ENCODE results near the gene RAB1A.
"Not testable (repeated sequence)": the region's sequence is repeated elsewhere in the genome, so short reads cannot be mapped to it uniquely, and the experiment has no call there.

The RAB1A gene

DNA sequence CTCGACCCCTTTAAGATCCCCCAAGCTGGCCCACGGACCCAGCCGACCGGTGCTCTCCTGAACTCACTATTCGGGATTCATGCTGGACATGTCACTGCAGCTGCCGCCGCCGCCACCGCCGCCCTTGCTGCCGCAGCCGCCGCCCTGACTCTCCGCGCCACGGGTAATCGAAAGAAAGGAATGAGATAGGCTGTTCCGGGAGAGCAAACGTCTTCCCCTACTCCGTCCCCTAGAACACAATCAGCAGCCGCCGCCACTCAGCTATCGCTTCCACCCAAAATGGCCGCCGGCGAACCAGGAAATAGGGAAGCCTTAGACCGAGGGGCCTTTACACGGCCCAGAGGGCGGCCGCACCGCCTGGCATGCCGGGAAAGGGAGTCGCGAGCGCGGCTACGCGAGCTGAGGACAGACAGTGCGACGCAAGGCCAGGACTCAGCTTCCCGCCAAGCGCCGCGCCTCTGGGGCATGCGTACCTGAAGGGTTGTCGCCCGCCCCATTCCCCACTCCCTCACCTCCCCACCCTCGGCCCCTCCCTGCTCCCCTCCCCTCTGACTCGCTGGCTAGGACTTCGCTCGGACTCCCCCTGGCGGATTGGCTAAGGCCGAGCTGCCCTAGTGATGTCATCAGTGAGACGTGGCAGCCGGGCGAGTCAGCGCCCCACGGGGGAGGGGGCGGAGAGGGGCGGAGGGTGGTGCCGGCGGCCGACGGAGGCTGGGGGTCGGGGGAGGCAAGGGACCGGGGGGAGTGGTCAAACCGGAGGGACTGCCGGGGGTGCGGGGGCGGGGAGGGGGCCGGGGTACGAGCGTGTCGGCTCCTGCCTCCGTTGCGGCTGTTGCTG, at the start of gene RAB1A:
TSS of gene RAB1A (minus strand) at position 281 of the 838 bp plus-strand sequence. CDS start at position 90, 191 bp downstream.
- DNase-seq (ENCODE audit: low read depth): peak; percentile 91

DNA sequence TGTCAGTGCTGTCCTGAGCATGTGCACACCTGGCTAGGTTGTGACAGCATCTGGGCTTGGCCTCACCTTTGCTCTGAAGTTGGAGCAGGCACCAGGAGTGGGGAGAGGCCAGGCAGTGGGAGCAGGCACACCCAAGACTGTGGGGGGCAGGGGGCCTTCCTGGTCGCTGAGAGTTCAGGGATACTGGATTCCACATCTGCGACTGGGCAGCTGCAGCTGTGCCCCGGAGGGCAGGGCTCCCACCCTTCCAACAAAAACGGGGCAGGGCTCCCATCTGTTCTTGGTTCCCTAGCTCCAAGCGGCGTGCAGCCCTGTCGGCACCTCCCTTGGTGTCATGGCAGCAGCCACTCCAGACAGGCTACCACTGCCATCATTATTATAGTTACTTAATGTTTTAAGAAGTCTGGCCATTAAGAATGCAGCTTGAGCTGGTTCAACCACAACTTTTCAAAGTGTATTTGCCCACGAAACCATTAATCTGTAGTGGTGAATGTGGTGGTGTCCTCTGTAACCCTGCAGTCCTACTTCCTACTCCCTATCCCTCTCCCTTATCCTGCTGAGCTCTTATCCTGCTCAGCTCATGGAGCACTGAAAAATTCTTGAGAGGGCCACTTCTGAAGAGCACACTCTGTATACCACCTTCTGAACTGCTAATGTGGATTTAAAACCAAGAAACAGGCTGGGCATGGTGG, 48.0 kb upstream of the RAB1A start:
- no peak for DNase-seq (ENCODE audit: low read depth)

DNA sequence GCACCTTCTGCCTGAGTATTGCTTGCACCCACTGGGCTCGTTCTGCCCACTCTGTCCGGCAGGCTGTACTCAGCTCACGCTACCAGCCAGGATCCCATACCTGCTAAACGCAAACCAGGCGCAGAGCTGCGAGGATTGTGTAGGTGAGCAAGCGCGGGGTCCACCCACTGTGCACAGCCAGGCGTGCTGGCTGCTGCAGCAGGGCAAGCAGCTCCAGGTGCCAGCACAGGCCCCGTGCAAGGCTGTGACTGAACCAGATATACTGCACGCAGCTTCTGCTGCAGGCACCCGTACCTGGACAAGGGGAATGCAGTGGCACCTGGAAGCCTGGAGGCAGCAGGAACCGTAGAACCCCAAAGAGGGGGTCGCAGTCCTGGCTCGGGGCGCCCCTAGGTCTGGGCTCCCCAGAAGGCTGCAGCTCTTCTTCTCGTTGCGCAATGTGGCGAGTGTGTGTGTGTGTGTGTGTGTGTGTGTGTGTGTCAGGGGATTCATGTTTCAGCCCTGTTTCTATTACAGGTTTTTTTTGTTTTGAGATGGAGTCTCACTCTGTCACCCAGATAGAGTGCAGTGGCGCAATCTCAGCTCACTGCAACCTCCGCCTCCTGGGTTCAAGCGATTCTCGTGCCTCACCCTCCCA, 46.1 kb upstream of the RAB1A start:
- no peak for DNase-seq (ENCODE audit: low read depth)

DNA sequence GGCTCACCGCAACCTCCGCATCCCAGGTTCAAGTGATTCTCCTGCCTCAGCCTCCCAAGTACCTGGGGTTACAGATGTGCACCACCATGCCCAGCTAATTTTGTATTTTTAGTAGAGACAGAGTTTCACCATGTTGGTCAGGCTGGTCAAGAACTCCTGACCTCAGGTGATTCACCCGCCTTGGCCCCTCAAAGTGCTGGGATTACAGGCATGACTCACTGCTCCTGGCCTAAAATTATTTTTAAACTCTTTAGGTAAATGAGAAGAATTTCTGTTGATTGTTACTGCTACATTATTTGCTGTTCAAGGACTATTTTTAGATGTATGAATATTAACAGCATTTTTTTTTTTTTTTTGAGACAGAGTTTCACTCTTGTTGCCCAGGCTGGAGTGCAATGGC, 44.1 kb upstream of the RAB1A start:
- DNase-seq (ENCODE audit: low read depth): peak; percentile 14

DNA sequence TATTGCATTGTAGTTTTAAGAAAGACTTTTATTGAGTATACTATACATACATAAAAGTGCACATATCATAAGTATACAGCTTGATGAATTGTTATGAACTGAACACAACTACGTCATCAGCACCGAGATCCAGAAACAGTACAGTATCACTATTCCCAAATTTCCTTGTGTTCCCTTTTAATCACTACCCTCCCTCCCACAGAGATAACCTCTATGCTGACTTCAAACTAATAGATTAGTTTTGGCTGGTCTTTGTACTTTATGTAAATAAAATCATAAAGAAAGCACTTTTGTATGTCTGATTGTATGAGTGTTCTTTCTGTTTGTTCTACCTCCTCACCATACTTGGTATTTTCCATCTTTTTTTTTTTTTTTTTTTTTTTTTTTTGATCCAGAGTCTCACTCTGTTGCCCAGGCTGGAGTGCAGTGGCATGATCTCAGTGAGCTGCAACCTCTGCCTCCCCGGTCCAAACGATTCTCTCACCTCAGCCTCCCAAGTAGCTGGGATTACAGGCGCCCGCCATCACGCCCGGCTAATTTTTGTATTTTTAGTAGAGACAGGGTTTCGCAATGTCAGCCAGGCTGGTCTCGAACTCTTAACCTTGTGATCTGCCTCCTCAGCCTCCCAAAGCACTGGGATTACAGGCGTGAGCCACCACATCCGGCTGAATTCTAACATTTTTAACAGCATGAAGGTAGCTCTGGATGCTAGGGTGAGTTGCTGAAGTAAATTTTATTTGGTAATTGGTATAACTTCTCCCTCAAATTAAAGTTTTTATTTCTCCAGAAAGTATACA, 43.3 kb upstream of the RAB1A start:
- DNase-seq (ENCODE audit: low read depth): no peak

DNA sequence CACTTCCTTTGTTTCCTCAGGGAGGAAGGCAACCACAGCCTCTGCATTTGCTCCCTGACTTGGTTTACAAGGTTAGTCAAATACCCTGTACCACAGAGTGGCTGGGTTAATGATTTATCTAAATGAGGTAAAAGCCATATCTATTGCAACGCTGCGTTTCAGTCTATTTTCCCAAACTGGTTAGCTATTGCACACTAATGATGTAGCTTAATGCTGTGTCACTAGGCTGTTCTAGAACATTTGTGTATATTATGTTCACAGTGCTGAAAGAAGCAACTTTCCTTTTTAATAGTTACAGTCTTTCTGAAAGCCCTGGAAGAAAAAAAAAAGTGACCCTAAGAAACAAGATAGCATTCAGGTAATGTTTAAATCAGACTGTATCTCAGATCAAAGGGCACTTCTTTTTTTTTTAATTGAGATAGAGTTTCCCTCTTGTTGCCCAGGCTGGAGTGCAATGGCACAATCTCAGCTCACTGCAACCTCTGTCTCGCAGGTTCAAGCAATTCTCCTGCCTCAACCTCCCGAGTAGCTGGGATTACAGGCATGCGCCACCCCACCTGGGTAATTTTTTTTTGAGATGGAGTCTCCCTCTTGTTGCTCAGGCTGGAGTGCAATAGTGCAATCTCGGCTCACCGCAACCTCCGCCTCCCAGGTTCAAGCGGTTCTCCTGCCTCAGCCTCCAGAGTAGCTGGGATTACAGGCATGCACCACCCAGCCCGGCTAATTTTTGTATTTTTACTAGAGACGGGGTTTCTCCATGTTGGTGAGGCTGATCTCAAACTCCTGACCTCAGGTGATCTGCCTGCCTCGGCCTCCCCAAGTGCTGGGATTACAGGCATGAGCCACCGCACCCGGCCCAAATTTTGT, 40.9 kb upstream of the RAB1A start:
- DNase-seq (ENCODE audit: low read depth): not testable (repeated sequence)

DNA sequence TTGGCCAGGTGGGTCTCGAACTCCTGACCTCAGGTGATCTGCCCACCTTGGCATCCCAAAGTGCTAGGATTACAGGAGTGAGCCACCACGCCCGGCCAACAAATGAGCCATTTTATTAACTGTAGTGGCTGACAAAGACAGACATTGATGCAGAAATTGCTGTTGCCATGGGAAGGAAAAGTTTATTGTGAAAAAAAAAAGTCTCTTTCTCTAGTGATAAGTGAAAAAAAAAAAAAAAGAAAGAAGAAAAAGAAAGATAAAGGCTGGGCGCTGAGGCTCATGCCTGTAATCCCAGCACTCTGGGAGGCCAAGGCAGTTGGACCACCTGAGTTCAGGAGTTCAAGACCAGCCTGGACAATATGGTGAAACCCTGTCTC, 39.8 kb upstream of the RAB1A start:
- DNase-seq (ENCODE audit: low read depth): no peak

DNA sequence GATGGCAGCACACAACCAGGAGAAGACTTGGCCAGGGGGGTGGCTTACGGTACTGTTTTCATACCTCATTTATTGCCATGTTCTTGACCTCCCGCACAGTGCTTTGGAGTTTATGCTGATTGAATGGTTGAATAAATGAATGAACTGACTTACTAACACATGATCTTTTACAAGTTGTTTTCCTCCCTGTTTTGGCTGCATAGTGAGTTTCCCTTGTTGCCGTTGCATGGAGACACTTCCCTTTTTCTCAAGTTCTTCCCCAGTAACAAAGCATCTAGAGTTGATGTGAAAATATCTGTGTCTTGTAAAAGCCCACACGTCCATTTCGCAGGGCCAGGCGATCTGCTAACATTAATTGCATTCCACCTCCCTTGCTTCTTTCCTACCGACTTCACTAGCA, 35.7 kb upstream of the RAB1A start:
- no peak for DNase-seq (ENCODE audit: low read depth)

DNA sequence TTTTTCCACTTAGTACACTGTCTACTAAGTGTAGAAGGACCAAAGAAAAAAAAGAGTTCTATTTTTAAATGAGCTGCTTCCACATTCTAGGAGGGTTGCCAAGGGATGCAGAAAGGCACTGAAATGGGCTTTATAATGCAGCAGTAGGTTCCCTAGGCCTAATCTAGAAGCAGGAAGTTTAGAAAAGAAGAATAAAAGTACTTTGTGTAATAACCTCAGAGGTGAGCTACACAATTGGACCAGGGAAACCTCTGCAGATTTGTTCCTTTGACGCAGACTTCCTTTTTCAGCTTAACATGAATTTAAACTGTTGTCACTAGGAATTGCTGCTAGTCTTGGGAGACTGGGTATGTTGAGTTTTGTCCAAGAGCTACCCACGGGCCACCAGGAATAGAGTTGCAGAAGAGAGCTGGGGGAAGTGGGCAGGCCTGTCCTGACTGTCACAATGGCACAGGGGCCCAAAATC, 34.6 kb upstream of the RAB1A start:
- DNase-seq (ENCODE audit: low read depth): no peak

DNA sequence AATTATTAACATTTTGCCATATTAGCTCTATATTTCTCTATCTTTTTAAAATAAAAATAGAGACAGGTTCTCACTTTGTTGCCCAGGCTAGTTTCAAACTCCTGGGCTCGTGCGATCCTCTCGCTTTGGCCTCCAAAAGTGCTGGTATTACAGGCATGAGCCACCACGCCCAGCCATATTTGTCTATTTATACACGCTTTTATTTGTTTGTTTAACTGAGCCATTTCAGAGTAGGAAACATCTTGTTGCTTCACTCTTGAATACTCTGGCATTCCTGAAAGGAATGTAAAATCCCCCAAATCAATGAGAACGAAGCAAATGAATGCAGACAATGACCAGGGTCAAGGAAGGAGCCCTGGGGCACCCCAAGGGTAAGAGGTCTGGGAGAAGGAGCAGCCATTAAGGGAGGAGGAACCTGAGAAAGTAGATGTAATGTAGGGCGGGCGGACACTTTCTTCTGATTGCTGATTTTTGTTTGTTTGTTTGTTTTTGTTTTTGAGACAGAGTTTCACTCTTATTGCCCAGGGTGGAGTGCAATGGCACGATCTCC, 31.7 kb upstream of the RAB1A start:
- DNase-seq (ENCODE audit: low read depth): no peak

DNA sequence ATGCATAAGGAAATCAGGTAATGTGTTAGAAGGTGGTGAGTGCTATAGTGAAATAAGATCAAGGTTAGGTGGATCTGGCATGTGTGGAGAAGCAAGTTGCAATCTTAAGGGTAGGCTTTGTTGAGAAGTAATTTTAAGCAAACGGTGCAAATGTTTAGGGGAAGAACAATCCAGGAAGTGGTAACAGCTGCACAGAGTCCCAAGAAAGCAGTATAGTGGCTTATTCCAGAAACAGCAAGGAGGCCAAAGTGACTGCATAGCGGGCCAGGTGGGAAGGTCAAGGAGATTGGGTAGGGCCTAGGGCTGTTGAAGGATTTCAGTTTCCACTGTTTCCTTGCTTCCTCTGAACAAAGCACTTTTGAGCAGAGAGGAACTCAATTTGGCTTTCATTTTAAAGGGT, 30.0 kb upstream of the RAB1A start:
- DNase-seq (ENCODE audit: low read depth): no peak

DNA sequence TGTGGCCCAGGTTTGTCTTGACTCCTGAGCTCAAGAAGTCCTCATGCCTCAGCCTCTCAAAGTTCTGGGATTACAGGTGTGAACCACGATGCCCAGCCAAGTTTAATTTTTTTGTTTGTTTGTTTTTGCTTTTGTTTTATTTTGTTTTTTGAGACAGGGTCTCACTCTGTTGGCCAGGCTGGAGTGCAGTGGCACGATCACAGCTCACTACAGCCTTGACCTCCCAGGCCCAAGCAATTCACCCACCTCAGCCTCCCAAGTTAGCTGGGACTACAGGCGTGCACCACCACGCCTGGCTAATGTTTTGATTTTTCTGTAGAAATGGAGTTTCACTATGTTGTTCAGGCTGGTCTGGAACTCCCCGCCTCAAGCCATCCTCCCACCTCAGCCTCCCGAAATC, 29.4 kb upstream of the RAB1A start:
- DNase-seq (ENCODE audit: low read depth): no peak

DNA sequence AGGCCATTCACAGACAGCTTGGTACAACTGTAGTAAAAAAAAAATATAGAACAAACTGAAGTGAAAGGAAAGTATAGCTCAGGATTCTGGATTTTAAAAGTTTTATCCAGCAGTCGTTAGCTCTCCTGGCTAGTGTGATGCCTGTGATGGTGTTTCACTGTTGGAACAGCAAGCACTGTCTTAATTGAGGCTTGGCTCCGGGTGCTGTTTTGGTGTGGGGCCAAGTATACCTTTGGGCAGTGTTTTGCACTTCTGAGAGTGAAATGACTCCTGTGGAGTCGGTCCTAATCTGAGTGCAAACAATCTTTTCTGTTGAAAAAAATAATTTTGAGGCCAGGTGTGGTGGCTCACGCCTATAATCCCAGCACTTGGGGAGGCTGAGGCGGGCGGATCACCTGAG, 28.7 kb upstream of the RAB1A start:
- no peak for DNase-seq (ENCODE audit: low read depth)

DNA sequence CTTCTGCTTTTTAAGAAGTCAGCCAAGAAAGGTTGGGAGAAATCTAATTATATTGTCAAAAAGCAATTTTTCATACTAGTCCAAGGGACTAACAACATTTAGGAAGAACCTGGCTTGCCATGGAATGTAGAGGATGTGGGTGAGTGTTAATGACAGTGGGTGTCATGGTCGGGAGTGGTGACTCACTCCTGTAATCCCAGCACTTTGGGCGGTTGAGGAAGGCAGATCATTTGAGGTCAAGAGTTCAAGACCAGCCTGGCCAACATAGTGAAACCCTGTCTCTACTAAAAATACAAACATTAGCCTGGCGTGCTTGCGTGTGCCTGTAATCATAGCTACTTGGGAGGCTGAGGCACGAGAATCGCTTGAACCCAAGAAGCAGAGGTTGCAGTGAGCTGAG, 27.9 kb upstream of the RAB1A start:
- DNase-seq (ENCODE audit: low read depth): peak; percentile 28

DNA sequence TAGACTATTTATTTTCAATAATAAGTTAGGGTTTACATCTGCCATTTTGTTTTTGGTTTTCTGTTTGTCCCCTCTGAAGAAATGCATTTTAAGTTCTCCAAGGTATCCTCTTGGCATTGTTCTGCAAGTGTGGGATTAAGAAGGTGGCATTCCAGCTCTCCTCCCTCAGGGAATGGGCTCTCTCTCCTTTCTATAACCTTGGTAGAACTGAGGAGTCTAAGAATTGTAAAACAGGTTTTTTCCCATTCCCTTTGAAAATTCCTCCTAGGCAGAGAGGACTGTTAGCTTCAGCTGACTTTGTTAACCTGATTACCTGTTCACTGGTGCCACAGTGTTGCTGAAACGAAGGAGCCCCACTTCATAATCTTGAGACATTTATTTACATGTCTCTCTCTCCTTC, 26.1 kb upstream of the RAB1A start:
- DNase-seq (ENCODE audit: low read depth): no peak

DNA sequence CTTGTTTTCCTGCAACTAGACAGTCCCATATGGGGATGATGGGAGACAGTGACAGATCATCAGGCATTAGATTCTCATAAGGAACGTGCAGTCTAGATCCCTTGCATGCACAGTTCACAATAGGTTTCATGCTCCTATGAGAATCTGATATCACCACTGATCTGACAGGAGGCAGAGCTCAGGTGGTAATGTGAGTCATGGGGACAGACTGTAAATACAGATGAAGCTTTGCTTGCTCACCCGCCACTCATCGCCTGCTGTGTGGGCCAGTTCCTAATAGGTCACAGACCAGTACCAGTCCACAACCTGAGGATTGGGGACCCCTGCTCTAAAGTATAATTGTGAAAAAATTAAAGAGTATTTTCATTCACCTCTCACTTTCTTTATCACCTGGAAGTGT, 23.6 kb upstream of the RAB1A start:
- DNase-seq (ENCODE audit: low read depth): no peak

DNA sequence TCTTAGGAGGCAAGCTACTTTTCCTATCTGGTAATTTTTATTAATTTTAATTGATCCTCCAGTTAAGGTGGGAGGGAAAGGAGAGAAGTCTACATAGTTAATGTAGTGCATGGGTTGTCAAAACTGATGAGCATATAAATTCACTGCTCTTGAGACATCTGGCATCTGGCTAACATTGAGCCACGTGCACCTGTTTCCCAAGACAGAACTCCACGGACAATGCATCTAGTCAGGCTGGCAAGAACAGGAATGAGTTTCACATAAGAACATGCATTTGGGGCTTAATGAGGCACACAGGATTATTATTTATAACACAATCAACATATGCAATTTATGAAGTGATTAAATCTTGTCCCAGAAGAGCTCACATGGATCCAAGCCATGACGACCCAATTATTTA, 16.2 kb upstream of the RAB1A start:
- DNase-seq (ENCODE audit: low read depth): no peak

DNA sequence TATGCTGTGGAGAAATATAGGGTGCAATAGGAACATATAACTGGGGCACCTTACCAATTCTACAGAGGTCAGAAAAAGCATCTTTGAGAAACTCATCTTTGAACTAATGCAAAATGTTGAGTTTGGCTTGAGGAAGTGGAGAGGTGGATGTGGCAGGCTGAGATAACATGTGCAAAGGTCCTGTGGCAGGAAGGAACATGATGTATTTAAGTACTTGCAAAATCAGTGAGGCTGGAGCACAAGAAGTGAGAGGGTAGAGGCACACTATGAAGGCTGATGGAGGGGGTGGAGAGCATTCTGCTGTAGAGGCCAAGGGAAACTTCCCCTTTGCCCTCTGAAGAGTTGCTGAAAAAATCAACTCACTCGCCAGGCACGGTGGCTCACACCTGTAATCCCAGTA, 14.7 kb upstream of the RAB1A start:
- DNase-seq (ENCODE audit: low read depth): no peak

DNA sequence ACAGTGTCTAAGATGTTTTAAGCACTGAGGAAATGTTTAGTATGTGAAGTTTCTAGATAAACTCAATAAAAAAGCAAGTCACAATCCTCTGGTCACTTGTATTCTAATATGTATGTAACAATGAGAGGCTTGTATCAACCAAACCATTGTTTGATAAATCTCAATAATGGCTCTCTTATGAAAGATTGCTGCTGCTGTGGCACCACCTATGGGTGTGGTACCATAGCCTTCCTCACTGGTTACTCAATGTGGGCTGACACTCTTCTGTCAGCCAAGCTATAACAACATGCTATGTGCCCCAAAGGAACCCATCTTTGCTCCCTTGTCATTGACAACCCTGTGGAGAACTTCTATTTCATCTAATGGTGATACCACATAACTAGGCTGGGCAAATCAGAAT, 12.6 kb upstream of the RAB1A start:
- no peak for DNase-seq (ENCODE audit: low read depth)

DNA sequence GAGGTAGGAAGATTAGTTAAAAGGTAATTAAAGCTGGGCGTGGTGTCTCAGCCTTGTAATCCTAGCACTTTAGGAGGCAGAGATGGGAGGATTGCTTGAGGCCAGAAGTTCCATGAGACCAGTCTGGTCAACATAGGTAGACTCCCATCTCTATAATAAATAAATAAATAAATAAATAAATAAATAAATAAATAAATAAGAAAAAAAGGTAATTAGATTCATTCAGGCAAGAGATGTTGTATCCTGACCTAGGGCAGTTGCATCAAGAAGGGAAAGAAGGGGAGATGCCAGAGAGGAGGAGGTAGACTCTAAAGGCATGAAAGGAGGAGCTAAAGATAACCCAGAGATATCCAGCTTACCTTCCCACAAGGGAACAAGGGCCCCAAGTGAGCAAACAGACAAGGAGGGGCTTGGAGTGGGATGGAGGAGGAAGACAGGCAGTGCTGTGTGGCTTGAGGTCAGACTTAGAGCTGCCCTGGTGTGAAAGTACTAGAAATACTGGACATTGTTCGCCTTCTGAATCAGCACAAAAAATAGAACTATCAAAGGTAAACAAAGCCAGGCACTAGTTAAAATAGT, 7.4 kb upstream of the RAB1A start:
- no peak for DNase-seq (ENCODE audit: low read depth)

DNA sequence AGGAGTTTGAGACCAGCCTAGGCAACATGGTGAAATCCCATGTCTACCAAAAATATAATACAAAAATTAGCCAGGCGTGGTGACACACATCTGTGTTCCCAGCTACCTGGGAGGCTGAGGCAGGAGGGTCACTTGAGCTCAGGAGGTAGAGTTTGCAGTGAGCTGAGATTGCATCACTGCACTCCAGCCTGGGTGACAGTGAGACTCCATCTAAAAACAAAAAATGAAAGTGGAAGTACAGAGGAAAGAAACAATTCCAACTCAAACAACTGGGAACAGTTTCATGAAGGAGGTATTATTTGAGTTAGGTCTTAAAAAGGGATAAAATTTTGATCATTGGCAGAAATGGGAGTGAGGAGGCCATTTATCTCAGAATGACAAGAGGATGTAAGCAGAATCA, 6.3 kb upstream of the RAB1A start:
- no peak for DNase-seq (ENCODE audit: low read depth)

All from HS-5 (cell line).